Activated B cell treated with CpG ODN at 0.5 μM for 24 hours (primary cell): ENCODE measurements around the gene MLPH. TPM values are rescaled to one million over a fixed set of nuclear protein-coding genes. Genes with fewer than 3 reads are reported as not detected.

Experiments used
- ATAC-seq: fragments of 200-7000 bp; cut with Tn5 transposase; one replicate; pipeline ENCODE4 v1.10.0; 2021; ENCODE audit warnings: low read depth, mild to moderate bottlenecking, moderate library complexity
- CTCF ChIA-PET: fragments of 350-600 bp; sonication (Branson Sonifier 250); formaldehyde crosslinking; loops from one replicate; lab custom pipeline; 2021; ENCODE audit warnings: antibody characterized with exemption; lab: Charles Lee
- POLR2A ChIA-PET: fragments of 350-600 bp; sonication (Branson Sonifier 250); formaldehyde crosslinking; loops from one replicate; lab custom pipeline; 2021; ENCODE audit warnings: antibody characterized with exemption; lab: Charles Lee
- DNase-seq: peaks from one replicate; pipeline ENCODE4 v3.0.0; 2022
- H3K27ac Mint-ChIP-seq: one replicate; pipeline ENCODE4 v1.8.0; 2020; ENCODE audit warnings: mixed read lengths
- H3K27me3 Mint-ChIP-seq: one replicate; pipeline ENCODE4 v1.8.0; 2021; ENCODE audit warnings: mixed read lengths
- H3K36me3 Mint-ChIP-seq: one replicate; pipeline ENCODE4 v1.8.0; 2021; ENCODE audit warnings: low read depth, mixed read lengths
- H3K4me1 Mint-ChIP-seq: one replicate; pipeline ENCODE4 v1.8.0; 2021; ENCODE audit warnings: mixed read lengths
- H3K4me3 Mint-ChIP-seq: one replicate; pipeline ENCODE4 v1.8.0; 2020; ENCODE audit warnings: mild to moderate bottlenecking, mixed read lengths
- H3K9me3 Mint-ChIP-seq: one replicate; pipeline ENCODE4 v1.8.0; 2020; ENCODE audit warnings: mixed read lengths
- intact Hi-C: fragments of 100-400 bp; cut with micrococcal nuclease; formaldehyde crosslinking; loops from one replicate; pipeline ENCODE4 v1.15.1; 2024
- total RNA-seq: library from RNA; stranded (reverse); gene quantifications from 2 replicates; pipeline ENCODE4 v1.2.3, GENCODE V29; 2022
- TF ChIP-seq, protein P1 (sequence below): fragments of 200-600 bp; IDR thresholded peaks from one replicate; pipeline ENCODE4 v1.8.0; 2022; ENCODE audit warnings: antibody characterized with exemption, mild to moderate bottlenecking

MLPH gene
- total RNA-seq, 1 donor from 2014 or later = not detected

DNA sequence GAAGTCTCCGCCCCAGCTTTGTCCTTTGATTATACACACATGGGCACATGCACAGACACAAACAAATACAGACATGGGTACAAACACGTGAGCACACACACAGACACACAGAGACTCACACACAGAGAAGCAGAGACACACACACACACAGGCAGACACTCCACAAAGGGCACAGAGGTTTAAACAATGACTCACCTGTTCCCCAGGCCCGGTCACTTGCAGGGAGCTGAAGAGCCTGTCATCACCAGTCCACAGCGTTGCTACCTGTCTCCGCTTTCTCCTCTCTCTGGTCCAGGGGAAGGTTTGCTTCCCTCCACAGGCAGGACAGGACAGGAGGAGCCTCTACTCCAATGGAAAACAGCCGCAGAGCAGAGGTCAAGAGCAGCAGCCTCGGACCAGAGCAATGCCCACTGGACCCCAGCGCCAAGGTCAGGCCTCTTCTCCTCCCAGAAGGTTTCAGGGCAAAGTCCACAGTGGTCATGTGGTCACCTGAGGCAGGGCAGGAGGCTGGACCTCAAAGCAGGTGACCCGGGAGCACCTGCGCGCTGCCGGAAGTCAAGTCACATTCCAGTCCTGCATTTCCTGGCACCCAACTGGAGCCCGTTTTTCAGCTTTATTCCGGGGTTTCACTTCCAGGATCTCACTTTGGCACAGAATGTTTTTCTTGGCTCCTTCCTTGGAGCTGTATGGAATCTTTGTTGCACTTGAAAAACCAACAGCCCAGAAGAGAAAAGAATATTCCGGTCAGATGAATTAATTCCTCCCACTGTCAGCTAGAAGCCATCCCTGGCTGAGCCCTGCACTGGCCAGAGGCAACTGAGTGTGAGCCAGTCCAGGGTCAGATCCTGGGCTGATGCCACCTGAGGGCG is 103.5 kb downstream of the MLPH start, which contains the start of gene RAB17:
RAB17 (minus strand) TSS at position 463 of the 869 bp plus-strand sequence. CDS start 4,580 bp downstream, outside the sequence.
- Mint-ChIP-seq H3K4me1 (peaks cover 9% of the 10 kb centered on the region), H3K4me3 (no peak within 1 kb of the TSS), H3K27me3 (peaks cover 3% of the 10 kb centered on the region), H3K36me3 (no peaks in the 10 kb centered on the region), H3K9me3 (no peaks in the 10 kb centered on the region), H3K27ac (no peak within 1 kb of the TSS)
- intact Hi-C loops = no loop called here
- ATAC-seq (no peak), DNase-seq (no peak)
- TF ChIP-seq, protein P1, sequence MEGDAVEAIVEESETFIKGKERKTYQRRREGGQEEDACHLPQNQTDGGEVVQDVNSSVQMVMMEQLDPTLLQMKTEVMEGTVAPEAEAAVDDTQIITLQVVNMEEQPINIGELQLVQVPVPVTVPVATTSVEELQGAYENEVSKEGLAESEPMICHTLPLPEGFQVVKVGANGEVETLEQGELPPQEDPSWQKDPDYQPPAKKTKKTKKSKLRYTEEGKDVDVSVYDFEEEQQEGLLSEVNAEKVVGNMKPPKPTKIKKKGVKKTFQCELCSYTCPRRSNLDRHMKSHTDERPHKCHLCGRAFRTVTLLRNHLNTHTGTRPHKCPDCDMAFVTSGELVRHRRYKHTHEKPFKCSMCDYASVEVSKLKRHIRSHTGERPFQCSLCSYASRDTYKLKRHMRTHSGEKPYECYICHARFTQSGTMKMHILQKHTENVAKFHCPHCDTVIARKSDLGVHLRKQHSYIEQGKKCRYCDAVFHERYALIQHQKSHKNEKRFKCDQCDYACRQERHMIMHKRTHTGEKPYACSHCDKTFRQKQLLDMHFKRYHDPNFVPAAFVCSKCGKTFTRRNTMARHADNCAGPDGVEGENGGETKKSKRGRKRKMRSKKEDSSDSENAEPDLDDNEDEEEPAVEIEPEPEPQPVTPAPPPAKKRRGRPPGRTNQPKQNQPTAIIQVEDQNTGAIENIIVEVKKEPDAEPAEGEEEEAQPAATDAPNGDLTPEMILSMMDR = no peak
- ChIA-PET CTCF (no interaction called here), POLR2A (no interaction called here)

DNA sequence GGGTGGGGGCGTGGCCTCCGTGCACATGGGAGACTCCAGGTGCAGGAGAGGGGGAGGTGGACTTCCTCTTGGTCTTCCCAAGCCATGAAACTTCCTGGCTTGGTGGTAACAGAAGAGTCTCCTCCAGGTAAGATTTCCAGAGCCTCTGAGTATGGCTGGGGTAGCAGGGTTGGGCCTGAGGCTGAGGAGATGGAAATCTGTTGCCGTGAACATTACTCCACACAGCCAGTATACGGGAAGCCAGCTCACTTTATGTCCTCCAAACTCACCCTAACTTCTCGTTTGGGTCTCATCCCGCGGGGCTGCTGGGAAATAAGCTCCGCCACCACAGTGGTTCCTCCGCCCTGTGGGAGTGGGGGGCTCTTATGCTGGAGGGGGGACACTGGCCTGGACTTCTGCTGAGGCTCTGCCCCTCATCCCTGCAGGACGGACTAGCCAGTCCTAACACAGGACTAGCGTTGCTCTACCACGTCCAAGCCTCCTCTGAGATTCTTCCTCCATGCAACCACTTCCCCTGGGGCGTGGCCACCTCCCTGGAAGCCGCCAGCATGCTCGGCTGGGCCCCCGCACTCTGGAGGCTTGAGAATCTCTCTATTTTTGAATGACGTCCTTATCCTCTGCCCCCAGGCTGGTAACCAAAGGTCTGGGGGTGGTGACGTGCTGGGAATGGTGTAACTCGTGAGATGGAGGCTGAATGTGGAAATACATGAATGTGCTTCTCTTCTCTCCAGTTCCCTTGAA is 104.3 kb downstream of the MLPH start:
- H3K36me3 Mint-ChIP-seq = no peaks in the 10 kb centered on the region
- no peak overlapping the region for H3K27ac Mint-ChIP-seq
- intact Hi-C loops = no loop called here
- H3K4me3 Mint-ChIP-seq = no peak overlapping the region
- TF ChIP-seq, protein P1 = no peak
- H3K27me3 Mint-ChIP-seq = peaks cover 3% of the 10 kb centered on the region
- no peak for DNase-seq
- ChIA-PET POLR2A (no interaction called here), CTCF (no interaction called here)
- H3K9me3 Mint-ChIP-seq = no peaks in the 10 kb centered on the region
- H3K4me1 Mint-ChIP-seq = peaks cover 9% of the 10 kb centered on the region
- peak; percentile 21 for ATAC-seq

- POLR2A ChIA-PET = interaction anchor here (0.7 kb wide), 2 partner anchors 16 to 17 kb away, joined by 4 to 6 read pairs; no protein-coding TSS in a partner anchor
- intact Hi-C loops = no loop called here
These were observed 105.5 kb downstream of the MLPH start for GRCh38 chr2:237592425-237592980.

GRCh38 chr2:237593036-237593435 is 106.0 kb downstream of the MLPH start:
- ChIA-PET CTCF (no interaction called here), POLR2A (no interaction called here)
- peaks cover 13% of the 10 kb centered on the region for H3K4me1 Mint-ChIP-seq
- intact Hi-C loops = no loop called here
- TF ChIP-seq, protein P1 = no peak
- DNase-seq = no peak
- no peak overlapping the region for H3K27ac Mint-ChIP-seq
- H3K27me3 Mint-ChIP-seq = no peaks in the 10 kb centered on the region
- no peak for ATAC-seq
- H3K36me3 Mint-ChIP-seq = no peaks in the 10 kb centered on the region
- H3K4me3 Mint-ChIP-seq = no peak overlapping the region
- no peaks in the 10 kb centered on the region for H3K9me3 Mint-ChIP-seq

More at GRCh38 chr2:237592425-237592980, 105.5 kb downstream of the MLPH start:
- CTCF ChIA-PET = no interaction called here
- H3K27me3 Mint-ChIP-seq = no peaks in the 10 kb centered on the region
- no peaks in the 10 kb centered on the region for H3K9me3 Mint-ChIP-seq
- DNase-seq (no peak), ATAC-seq (no peak)
- H3K36me3 Mint-ChIP-seq = no peaks in the 10 kb centered on the region
- H3K4me1 Mint-ChIP-seq = peaks cover 9% of the 10 kb centered on the region
- TF ChIP-seq, protein P1 = no peak
- H3K4me3 Mint-ChIP-seq = no peak overlapping the region
- no peak overlapping the region for H3K27ac Mint-ChIP-seq
